AG04449 (cell line): ENCODE results near the gene FAM174C.

Experiments used
- CTCF ChIA-PET: fragments of 350-600 bp; formaldehyde crosslinking; extraction: SDS; loops from one replicate; lab custom pipeline; 2021; ENCODE audit warnings: antibody characterized with exemption; lab: Yijun Ruan, JAX
- POLR2A ChIA-PET: fragments of 400-600, 350-600 bp; formaldehyde crosslinking; extraction: SDS; loops from one replicate; lab custom pipeline; 2020; ENCODE audit warnings: antibody characterized with exemption, inconsistent platforms; lab: Yijun Ruan, JAX
- DNase-seq: peaks from one replicate; pipeline ENCODE4 v3.0.0-alpha.2; 2010; ENCODE audit warnings: low read depth, low spot score
- H3K4me3 ChIP-seq: 2 replicates; pipeline ENCODE4 v1.5.1; 2011; ENCODE audit warnings: low read depth, mild to moderate bottlenecking, control low read depth, low read length
- TF ChIP-seq, protein P1 (sequence below): IDR thresholded peaks from one replicate; pipeline ENCODE4 v1.5.1; 2011; ENCODE audit warnings: mild to moderate bottlenecking, moderate library complexity, low read length, control low read depth, inconsistent platforms; ENCODE audit not compliant: insufficient read depth; ENCODE audit errors: missing control alignments

Gene FAM174C

GRCh38 chr19:1288833-1289685 is 13.7 kb downstream of the FAM174C start:
- POLR2A ChIA-PET: no interaction called here
- CTCF ChIA-PET: interaction anchor here (0.9 kb wide), 1 partner anchor 11 kb away, joined by 3 read pairs; no protein-coding TSS in a partner anchor
- H3K4me3 ChIP-seq: no peak overlapping the region
- TF ChIP-seq, protein P1, sequence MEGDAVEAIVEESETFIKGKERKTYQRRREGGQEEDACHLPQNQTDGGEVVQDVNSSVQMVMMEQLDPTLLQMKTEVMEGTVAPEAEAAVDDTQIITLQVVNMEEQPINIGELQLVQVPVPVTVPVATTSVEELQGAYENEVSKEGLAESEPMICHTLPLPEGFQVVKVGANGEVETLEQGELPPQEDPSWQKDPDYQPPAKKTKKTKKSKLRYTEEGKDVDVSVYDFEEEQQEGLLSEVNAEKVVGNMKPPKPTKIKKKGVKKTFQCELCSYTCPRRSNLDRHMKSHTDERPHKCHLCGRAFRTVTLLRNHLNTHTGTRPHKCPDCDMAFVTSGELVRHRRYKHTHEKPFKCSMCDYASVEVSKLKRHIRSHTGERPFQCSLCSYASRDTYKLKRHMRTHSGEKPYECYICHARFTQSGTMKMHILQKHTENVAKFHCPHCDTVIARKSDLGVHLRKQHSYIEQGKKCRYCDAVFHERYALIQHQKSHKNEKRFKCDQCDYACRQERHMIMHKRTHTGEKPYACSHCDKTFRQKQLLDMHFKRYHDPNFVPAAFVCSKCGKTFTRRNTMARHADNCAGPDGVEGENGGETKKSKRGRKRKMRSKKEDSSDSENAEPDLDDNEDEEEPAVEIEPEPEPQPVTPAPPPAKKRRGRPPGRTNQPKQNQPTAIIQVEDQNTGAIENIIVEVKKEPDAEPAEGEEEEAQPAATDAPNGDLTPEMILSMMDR: no peak
- no peak for DNase-seq

GRCh38 chr19:1289686-1290025 is 14.3 kb downstream of the FAM174C start:
- CTCF ChIA-PET: no interaction called here
- DNase-seq: no peak

DNA sequence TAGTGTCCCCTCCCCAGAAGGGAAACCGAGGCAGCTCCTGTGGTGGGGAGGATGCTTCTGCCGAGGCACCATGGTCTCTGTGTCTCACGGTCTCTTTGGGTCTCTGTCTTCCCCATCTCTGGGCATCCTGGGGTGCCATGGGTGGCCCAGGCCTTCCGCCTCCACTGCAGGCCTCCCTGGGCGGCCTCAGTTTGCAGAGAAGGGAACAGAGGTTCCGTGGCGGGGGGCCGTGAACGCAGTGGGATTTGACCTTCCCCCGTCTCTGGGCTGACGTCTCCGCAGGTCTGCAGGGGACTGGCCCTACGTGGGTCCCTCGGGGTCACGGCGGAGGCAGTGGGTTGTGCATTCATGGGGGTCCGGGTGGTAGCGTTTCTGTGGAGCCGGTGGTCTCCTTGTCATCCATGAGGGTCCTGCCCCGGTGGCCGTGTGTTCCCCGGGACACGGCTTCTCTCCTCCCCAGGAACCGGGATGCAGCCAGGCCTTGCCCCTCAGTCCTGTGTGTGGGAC is 14.9 kb downstream of the FAM174C start:
- no peak overlapping the region for H3K4me3 ChIP-seq
- ChIA-PET POLR2A (no interaction called here), CTCF (no interaction called here)
- DNase-seq: no peak
- TF ChIP-seq, protein P1: no peak

More at GRCh38 chr19:1289686-1290025, 14.3 kb downstream of the FAM174C start:
- TF ChIP-seq, protein P1: no peak
- POLR2A ChIA-PET: no interaction called here
- no peak overlapping the region for H3K4me3 ChIP-seq

DNA sequence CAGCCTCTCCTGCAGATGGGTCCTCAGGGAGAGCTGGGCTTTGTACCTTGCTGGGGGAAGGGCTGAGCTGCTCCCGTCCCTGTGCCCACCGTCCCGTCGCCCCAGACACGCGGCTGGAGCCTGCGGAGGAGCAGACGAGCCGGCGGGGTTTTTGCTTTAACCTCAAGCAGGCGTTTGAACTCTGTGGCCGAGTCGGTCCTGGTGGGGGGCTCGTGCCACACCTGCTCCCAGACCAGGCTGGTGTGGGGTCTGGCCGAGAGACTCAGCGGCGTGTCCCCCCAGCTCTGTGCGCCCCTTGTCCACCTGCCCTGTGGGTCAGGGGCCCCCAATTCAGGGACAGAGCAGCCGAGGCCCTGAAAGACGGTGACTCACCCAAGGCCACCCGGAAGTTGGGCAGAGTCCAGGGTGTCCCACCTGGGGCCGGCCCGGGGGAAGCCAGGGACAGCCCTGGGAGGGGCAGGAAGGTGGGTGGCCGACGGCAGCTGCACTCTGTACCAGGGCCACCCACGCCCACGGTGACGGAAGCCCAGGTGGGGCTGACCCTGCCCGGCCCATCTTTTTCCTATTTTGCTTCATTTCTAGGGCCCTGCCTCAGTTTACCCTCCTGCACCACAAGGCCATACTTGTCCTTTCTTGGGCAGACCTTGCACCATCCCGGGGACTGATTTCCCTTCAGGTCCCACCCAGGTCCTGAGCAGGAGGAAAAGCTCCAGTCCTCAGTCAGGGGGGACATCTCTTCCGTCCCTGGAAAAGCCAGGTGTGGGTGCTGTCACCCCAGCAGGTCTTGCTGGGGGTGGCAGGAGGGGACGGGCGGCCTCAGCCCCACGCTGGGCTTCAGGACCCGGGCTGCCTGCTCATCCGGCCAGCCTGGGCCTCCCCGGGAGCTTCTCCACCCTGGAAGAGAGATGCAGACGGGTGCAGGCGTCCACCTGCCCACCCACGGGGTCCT is 15.6 kb downstream of the FAM174C start:
- no peak overlapping the region for H3K4me3 ChIP-seq
- ChIA-PET POLR2A (interaction anchor here (1.2 kb wide), 1 partner anchor 12 kb away, joined by 4 read pairs; no protein-coding TSS in a partner anchor), CTCF (interaction anchor here (1.0 to 1.2 kb wide), 3 partner anchors 11 to 71 kb away, joined by 3 to 5 read pairs (median 3); no protein-coding TSS in a partner anchor)
- no peak for DNase-seq
- TF ChIP-seq, protein P1: no peak

DNA sequence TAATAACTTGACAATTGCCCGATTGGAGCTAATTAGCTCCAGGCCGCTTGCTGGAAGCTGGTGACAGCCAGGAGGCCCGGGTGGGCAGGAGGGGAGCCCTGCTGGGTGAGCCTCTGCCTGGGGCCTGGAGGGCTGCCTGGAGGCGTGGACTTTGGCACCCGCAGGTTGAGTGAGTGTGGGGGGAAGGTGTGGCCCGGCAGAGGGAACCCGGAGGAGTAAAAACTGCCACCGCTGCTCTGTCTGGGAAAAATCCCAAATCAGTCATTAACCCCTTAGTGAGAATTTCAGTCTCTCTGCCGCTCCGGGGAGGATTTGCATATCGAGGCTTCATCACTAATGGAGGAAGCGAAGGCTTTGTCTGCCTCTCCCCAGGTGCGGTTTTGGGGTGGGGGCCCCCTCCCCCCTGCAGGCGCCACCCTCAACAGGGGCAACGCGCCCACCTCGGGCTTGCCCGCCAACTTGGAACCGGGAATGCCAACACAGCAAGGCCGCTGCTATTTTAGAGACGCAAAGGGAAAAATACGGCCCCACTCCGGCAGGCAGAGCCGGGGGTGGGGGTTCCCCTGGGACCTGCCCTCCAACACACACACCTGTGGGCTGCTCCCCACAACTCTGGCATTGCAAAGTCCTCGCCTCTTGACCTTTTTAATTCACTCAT is 16.6 kb downstream of the FAM174C start:
- POLR2A ChIA-PET: interaction anchor here (1.2 kb wide), 1 partner anchor 13 kb away, joined by 4 read pairs; no protein-coding TSS in a partner anchor
- no peak for DNase-seq
- TF ChIP-seq, protein P1: no peak
- H3K4me3 ChIP-seq: no peak overlapping the region
- CTCF ChIA-PET: interaction anchor here (1.0 to 1.2 kb wide), 3 partner anchors 12 to 70 kb away, joined by 3 to 5 read pairs (median 3); no protein-coding TSS in a partner anchor
